GM19467 (cell line): ENCODE results near the gene BCAP29.

Source experiments
- ATAC-seq: cut with Tn5 transposase; IDR thresholded peaks from one replicate; pipeline ENCODE4 v1.9.1; 2021; ENCODE audit warnings: mild to moderate bottlenecking, moderate library complexity; ENCODE audit not compliant: unreplicated experiment

BCAP29 gene

DNA sequence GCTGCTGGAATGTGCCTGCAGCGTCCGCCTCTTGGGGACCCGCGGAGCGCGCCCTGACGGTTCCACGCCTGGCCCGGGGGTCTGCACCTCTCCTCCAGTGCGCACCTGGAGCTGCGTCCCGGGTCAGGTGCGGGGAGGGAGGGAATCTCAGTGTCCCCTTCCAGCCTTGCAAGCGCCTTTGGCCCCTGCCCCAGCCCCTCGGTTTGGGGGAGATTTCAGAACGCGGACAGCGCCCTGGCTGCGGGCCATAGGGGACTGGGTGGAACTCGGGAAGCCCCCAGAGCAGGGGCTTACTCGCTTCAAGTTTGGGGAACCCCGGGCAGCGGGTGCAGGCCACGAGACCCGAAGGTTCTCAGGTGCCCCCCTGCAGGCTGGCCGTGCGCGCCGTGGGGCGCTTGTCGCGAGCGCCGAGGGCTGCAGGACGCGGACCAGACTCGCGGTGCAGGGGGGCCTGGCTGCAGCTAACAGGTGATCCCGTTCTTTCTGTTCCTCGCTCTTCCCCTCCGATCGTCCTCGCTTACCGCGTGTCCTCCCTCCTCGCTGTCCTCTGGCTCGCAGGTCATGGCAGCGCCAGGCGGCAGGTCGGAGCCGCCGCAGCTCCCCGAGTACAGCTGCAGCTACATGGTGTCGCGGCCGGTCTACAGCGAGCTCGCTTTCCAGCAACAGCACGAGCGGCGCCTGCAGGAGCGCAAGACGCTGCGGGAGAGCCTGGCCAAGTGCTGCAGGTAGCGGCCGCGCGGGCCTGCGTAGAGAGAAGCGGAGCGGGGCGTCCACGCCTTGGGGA, 81.2 kb downstream of the BCAP29 start:
- ATAC-seq: no peak

DNA sequence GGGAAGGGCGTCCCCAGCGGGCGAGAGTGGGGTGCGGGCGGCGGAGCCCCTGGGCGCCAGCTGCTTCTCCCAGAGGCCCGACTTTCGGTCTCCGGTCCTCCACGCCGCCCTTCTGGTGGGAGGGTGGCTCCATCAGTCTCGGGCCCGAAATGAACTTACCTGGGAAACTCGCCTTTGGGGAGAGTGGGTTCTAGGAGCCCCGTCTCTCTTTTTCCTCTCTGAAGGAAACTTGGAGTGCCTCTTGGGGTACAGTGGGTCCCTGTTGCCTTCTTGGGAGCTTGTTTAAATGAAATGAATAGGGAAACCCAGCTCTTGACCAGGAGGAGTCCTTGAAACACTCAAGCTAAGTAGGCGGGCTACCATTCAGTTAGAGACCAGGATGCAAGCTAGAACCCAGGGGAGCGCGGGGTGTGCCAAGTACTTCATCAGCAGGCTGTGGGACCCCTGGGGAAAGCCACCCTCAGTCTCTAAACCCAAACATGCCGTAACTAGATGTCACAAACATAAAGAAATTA, 81.9 kb downstream of the BCAP29 start:
- ATAC-seq: no peak

DNA sequence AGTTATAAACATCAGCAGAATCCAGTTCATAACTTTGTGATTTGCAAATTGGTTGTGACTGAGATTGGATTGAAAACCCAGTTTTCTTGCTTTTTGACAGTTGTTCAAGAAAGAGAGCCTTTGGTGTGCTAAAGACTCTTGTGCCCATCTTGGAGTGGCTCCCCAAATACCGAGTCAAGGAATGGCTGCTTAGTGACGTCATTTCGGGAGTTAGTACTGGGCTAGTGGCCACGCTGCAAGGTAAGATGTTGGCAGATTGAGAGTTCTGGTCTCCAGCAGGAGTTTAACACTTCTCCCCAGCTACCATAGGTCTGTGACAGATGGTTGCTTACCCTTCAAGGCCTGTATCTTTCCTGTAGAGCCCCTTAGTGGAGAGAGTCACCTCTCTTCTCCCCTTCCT, 83.2 kb downstream of the BCAP29 start:
- no peak for ATAC-seq

DNA sequence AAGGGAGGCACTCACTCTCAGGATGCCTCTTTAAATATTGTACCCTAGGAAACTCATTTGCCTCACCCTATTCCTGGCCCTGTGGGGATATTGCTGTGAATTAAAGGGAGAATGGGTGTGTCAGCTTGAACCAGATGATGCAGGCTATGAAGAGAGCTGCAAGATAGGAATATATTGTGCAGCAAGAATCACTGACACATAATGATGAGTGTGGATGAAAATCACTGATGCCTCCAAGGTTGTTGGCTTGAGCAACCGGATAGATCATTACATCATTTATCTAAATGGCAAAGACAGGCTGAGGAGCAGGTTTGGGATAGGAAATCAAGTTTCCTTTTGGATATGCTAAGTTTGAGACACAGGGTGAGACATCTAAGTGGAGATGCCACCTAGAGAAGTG, 86.7 kb downstream of the BCAP29 start:
- ATAC-seq: no peak

DNA sequence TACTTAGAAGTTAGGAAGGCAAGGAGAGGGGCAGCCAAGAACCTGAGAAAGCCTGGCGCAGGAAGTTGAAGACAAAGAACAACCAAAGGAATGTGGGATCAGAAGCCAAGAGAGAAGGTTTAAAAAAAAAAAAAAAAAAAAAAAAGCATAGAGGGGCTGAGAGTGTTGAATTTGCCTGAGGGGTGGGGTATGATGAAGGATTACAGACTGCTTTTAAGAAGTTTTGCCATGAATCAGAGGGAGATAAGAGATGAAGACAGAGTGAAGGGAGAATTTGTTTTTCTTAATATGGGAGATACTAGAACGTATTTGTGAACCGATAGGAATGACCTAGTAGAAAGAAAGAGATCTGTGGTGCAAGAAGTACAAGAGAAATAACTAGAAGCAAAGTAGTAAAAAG, 87.3 kb downstream of the BCAP29 start:
- ATAC-seq: no peak

DNA sequence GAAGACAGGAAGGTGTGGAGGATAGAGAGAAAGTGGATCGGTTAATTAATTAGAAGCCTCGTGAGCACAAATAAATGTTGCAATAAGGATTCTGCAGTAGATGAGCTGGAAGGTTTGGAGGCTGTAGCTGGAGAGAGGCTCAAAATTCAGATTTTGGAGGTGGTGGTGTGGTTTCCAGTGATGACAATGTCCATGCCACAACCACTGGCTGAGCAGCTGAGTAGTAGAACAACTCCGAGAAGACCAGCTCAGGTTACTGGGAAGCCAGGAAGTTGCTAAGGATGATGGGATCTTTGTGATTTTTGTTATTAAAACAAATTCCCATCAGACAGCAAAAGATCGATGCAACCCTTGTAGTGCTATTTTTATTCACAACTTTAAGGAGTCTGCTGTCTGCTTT, 88.2 kb downstream of the BCAP29 start:
- ATAC-seq: no peak
